Glutamatergic neuron (in vitro differentiated cells): ENCODE data around the gene SLC25A13. TPM values are rescaled to one million over a fixed set of nuclear protein-coding genes. Genes with fewer than 3 reads are reported as not detected.
A peak's percentile ranks its signal among the peaks of the same experiment; 100 is the strongest.

Source experiments
- DNase-seq: peaks from one replicate; pipeline ENCODE4 v3.0.0; 2022
- H3K27ac Mint-ChIP-seq: one replicate; pipeline ENCODE4 v1.8.0; 2020; ENCODE audit warnings: mild to moderate bottlenecking, mixed read lengths, inconsistent platforms; ENCODE audit not compliant: unreplicated experiment
- H3K27me3 Mint-ChIP-seq: one replicate; pipeline ENCODE4 v1.8.0; 2020; ENCODE audit warnings: mild to moderate bottlenecking, moderate library complexity, mixed read lengths, inconsistent platforms; ENCODE audit not compliant: unreplicated experiment
- H3K36me3 Mint-ChIP-seq: one replicate; pipeline ENCODE4 v1.8.0; 2020; ENCODE audit warnings: mild to moderate bottlenecking, mixed read lengths, inconsistent platforms; ENCODE audit not compliant: unreplicated experiment
- H3K4me1 Mint-ChIP-seq: one replicate; pipeline ENCODE4 v1.8.0; 2020; ENCODE audit warnings: mild to moderate bottlenecking, low read depth, mixed read lengths, inconsistent platforms; ENCODE audit not compliant: unreplicated experiment
- H3K4me3 Mint-ChIP-seq: one replicate; pipeline ENCODE4 v1.8.0; 2020; ENCODE audit warnings: mild to moderate bottlenecking, mixed read lengths, inconsistent platforms; ENCODE audit not compliant: unreplicated experiment
- H3K9me3 Mint-ChIP-seq: one replicate; pipeline ENCODE4 v1.8.0; 2020; ENCODE audit warnings: mild to moderate bottlenecking, moderate library complexity, mixed read lengths, inconsistent platforms; ENCODE audit not compliant: unreplicated experiment
- total RNA-seq: library from RNA; stranded (reverse); fragmentation: NEBNext Ultra II Directional; extraction: Animal tissue kit (Norgen Biotek cat#: 25700); gene quantifications from one replicate; pipeline ENCODE4 v1.2.1, GENCODE V29; 2021; ENCODE audit not compliant: unreplicated experiment
- TF ChIP-seq, protein P1 (sequence below): fragments of 200-600 bp; sonication (generic); IDR thresholded peaks from one replicate; pipeline ENCODE4 v1.5.0; 2021; ENCODE audit not compliant: partially characterized antibody, unreplicated experiment

Gene SLC25A13
- total RNA-seq, 1 donor from 2014 or later: 48.5 TPM

DNA sequence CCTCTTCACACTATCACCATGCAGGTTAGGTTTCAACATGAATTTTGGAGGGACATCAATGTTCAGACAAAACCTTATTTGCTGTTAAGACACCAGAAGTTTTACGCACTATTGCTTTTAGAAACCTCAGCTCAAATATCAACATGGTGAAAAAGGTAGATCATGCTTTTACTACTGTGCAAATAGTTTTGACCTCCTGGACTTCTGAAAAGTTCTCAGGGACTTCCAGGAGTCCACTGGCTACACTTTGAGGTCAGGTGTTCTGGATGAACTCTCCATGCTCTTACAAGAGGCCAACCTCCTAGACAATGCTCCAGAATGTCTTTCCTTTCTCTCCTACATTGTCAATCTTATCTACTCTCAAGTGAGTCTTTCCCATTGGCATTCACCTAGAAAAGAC lies 55.9 kb downstream of the SLC25A13 start:
- Mint-ChIP-seq H3K4me3 (no peak overlapping the region), H3K9me3 (no peaks in the 10 kb centered on the region), H3K4me1 (no peaks in the 10 kb centered on the region), H3K36me3 (peaks cover 5% of the 10 kb centered on the region), H3K27ac (no peak overlapping the region), H3K27me3 (no peaks in the 10 kb centered on the region)
- TF ChIP-seq, protein P1, sequence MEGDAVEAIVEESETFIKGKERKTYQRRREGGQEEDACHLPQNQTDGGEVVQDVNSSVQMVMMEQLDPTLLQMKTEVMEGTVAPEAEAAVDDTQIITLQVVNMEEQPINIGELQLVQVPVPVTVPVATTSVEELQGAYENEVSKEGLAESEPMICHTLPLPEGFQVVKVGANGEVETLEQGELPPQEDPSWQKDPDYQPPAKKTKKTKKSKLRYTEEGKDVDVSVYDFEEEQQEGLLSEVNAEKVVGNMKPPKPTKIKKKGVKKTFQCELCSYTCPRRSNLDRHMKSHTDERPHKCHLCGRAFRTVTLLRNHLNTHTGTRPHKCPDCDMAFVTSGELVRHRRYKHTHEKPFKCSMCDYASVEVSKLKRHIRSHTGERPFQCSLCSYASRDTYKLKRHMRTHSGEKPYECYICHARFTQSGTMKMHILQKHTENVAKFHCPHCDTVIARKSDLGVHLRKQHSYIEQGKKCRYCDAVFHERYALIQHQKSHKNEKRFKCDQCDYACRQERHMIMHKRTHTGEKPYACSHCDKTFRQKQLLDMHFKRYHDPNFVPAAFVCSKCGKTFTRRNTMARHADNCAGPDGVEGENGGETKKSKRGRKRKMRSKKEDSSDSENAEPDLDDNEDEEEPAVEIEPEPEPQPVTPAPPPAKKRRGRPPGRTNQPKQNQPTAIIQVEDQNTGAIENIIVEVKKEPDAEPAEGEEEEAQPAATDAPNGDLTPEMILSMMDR: no peak
- no peak for DNase-seq

DNA sequence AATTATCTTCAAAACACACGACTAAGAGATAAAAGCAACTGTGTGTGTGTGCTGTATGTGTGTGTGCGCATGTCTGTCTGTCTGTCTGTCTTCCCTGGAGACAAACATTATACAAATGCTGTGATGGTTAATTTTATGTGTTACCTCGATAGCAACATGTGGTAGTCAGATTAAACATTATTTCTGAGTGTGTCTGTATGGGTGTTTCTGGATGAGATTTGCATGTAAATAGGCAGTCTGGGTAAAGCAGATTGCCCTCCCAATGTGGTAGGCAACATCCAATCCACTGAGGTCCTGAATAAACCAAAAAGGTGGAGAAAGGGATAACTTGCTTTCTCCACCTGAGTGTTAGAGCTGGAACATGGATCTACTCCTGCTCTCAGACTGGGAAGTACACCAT lies 67.9 kb downstream of the SLC25A13 start:
- H3K36me3 Mint-ChIP-seq: peaks cover 14% of the 10 kb centered on the region
- H3K9me3 Mint-ChIP-seq: peaks cover 2% of the 10 kb centered on the region
- H3K27me3 Mint-ChIP-seq: no peaks in the 10 kb centered on the region
- H3K4me3 Mint-ChIP-seq: no peak overlapping the region
- DNase-seq: no peak
- TF ChIP-seq, protein P1: no peak
- no peaks in the 10 kb centered on the region for H3K4me1 Mint-ChIP-seq
- H3K27ac Mint-ChIP-seq: no peak overlapping the region

DNA sequence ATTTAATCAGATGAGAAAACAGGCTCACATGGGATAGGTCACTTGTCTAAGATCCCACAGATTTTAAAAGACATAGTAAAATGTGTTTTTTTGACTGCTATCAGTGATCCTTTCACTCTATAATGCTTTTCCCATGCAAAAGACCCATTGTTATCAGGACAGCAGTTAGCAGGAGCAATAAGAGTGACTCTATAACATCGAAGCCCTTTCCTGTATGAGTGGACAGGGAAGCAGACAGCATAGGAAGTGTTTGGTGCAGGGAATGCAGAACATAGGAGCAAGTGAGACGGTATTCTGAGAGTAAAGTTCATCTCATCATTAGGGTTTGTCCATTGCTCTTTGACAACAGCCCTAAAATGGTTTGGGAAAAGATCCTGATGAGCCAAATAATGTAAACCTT lies 68.5 kb downstream of the SLC25A13 start:
- no peak overlapping the region for H3K27ac Mint-ChIP-seq
- peaks cover 2% of the 10 kb centered on the region for H3K9me3 Mint-ChIP-seq
- no peaks in the 10 kb centered on the region for H3K27me3 Mint-ChIP-seq
- no peak for DNase-seq
- peaks cover 14% of the 10 kb centered on the region for H3K36me3 Mint-ChIP-seq
- H3K4me1 Mint-ChIP-seq: no peaks in the 10 kb centered on the region
- TF ChIP-seq, protein P1: no peak
- H3K4me3 Mint-ChIP-seq: no peak overlapping the region

DNA sequence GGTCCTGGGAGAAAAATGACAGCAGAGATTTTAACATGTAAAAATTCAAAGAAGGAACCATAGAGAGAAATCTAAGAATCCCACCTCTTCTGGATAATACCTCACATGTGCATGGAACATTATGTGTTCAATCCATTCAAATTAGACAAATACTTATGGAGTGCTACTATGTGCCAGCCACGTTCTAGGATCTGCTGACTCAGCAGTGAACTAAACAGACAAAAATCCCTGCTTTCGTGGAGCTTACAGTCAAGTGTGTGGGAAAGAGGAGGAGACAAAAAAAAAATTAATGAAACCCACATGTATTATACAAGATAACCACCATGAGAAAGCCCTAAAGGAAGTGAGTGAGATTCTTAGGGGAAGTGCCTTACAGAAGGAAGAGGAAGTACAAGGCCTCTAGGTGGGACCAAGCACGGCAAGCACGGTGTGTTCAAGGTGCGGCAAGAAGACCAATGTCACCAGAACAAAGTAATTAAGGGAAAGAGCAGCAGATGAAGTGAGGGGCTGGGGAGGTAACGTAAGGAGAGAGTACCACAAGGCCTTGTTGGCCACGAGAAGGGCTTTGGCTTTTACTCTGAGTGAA lies 71.0 kb downstream of the SLC25A13 start:
- TF ChIP-seq, protein P1: no peak
- Mint-ChIP-seq H3K27ac (no peak overlapping the region), H3K4me1 (peaks cover 11% of the 10 kb centered on the region)

DNA sequence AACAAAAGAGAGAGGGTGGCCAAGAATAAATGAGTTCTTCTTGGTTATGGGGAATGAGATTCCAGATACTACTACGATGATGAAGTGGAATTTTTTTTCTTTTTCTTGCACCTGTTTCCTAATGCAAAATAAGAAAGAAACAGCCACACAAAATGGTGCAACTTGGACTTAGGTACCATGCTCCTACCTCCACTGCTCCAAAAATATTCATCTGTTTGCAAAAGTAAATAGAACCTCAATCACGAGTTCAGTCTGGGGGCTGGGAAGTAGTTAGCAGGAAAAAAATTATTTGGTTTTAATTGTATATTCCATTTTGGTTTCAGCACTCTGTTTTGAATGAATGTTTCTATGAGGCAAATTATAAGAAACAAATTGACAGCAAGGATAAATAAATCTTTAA lies 73.5 kb downstream of the SLC25A13 start:
- TF ChIP-seq, protein P1: no peak
- Mint-ChIP-seq H3K4me3 (no peak overlapping the region), H3K36me3 (no peaks in the 10 kb centered on the region), H3K27me3 (no peaks in the 10 kb centered on the region), H3K4me1 (peaks cover 11% of the 10 kb centered on the region), H3K27ac (peak overlapping the region; percentile 25), H3K9me3 (peaks cover 5% of the 10 kb centered on the region)
- DNase-seq: no peak

More for the DNA sequence above, 71.0 kb downstream of the SLC25A13 start:
- Mint-ChIP-seq H3K4me3 (no peak overlapping the region), H3K9me3 (peaks cover 5% of the 10 kb centered on the region), H3K36me3 (peaks cover 2% of the 10 kb centered on the region), H3K27me3 (no peaks in the 10 kb centered on the region)
- DNase-seq: no peak
